ENCODE data around the gene MESP2. TPM values are rescaled to one million over a fixed set of nuclear protein-coding genes. Genes with fewer than 3 reads are reported as not detected.
A peak's percentile ranks its signal among the peaks of the same experiment; 100 is the strongest.

The MESP2 gene
- total and polyA plus RNA-seq, 2 of the 8 experiments (the other 6 are each of a cell fraction or from before 2014, with no cell fraction given): 0.35 to 0.80 TPM

DNA sequence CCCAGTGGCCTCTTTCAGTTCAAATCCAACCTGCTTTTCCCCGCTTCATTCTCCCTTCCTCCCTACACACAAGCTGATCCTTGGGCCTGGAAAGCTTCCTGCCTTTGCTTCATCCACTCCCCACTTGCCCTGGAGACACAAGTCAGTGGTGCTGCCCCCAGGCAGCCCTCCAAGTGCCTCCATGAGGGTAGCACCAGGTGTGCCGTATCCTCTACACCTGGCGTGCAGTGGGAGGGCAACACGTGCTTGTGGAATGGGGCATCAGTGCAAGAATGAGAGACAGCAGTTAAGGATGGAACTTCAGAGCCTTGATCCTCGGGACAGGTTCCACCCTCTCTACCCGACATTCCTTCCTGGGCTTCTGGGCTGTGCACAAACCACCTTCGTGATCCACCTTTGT lies 34.7 kb downstream of the MESP2 start:
- no peak overlapping the region for H3K56ac ChIP-seq (replicated peaks; ENCODE audit: insufficient read length, low read depth, low read length)
- H3K23me2 ChIP-seq (ENCODE audit: low read depth, low read length): peaks cover 2% of the 10 kb centered on the region; the same call in 1 of the 2 replicates
- TF ChIP-seq RXRA (IDR thresholded peaks at IDR 0.05; ENCODE audit: insufficient read depth, low read depth, low read length) (no peak), BCL11A (IDR thresholded peaks at IDR 0.05; ENCODE audit: low read depth in 2 of 2, low read length in 2 of 2) (no peak), CBX8 (IDR thresholded peaks at IDR 0.05; ENCODE audit: borderline replicate concordance, low read depth, low read length) (no peak), ZNF274 (IDR thresholded peaks at IDR 0.05; ENCODE audit: borderline replicate concordance, extremely low read depth, low read length) (no peak), EZH2 (IDR thresholded peaks at IDR 0.05; ENCODE audit: low read depth, low read length, severe bottlenecking) (no peak), CHD1 (IDR thresholded peaks at IDR 0.05; ENCODE audit: low read depth, low read length) (no peak), POLR2A (IDR thresholded peaks at IDR 0.05; ENCODE audit: control extremely low read depth in 1 of 2, low read depth in 2 of 2, low read length in 2 of 2) (no peak), ASH2L (IDR thresholded peaks at IDR 0.05; ENCODE audit: low read length) (no peak), BRCA1 (IDR thresholded peaks at IDR 0.05; ENCODE audit: low read depth, low read length) (no peak), KDM1A (IDR thresholded peaks at IDR 0.05; ENCODE audit: borderline replicate concordance, low read length) (no peak), SP1 (IDR thresholded peaks at IDR 0.05; ENCODE audit: low read depth, low read length) (no peak), HDAC2 (IDR thresholded peaks at IDR 0.05; ENCODE audit: borderline replicate concordance in 1 of 2, low read depth in 2 of 2, low read length in 2 of 2) (no peak)
- TF ChIP-seq, protein P1, sequence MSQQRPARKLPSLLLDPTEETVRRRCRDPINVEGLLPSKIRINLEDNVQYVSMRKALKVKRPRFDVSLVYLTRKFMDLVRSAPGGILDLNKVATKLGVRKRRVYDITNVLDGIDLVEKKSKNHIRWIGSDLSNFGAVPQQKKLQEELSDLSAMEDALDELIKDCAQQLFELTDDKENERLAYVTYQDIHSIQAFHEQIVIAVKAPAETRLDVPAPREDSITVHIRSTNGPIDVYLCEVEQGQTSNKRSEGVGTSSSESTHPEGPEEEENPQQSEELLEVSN (IDR thresholded peaks at IDR 0.05): no peak
- no peak overlapping the region for H3K4ac ChIP-seq (replicated peaks; ENCODE audit: insufficient read length, low read depth, low read length)
- H4K5ac ChIP-seq (ENCODE audit: insufficient read length, low read depth, low read length): no peak overlapping the region
- peaks cover 0 to 17% (median 3%) of the 10 kb centered on the region in 4 experiments; a peak in 3 of 7 replicates for H3K4me1 ChIP-seq (replicated peaks in 1 of 4; ENCODE audit: control insufficient read depth in 3 of 4, insufficient read depth in 4 of 4, low read length in 3 of 4)
- no peak overlapping the region for H3K18ac ChIP-seq (ENCODE audit: extremely low read depth, low read length)
- DNase-seq (ENCODE audit: low read depth in 1 of 2, low spot score in 2 of 2): no peak
- no peak for FAIRE-seq
- H2BK12ac ChIP-seq (ENCODE audit: low read depth, low read length): no peak overlapping the region
- H2BK5ac ChIP-seq (ENCODE audit: low read depth, low read length): no peak overlapping the region
- no peak overlapping the region for H3K23ac ChIP-seq (ENCODE audit: insufficient read length)
- CTCF ChIA-PET (ENCODE audit: partially characterized antibody): no interaction called here
- no peak overlapping the region for H2BK20ac ChIP-seq (ENCODE audit: low read length)
- no peak overlapping the region for H4K91ac ChIP-seq (replicated peaks; ENCODE audit: insufficient read length, low read length)
- no peaks in the 10 kb centered on the region for H3K79me2 ChIP-seq (ENCODE audit: control insufficient read depth in 1 of 2, insufficient read depth in 2 of 2, low read length in 2 of 2)
- no peak overlapping the region for H4K8ac ChIP-seq (ENCODE audit: extremely low read depth, insufficient read depth, low read length)
- no peaks in the 10 kb centered on the region for H3K79me1 ChIP-seq (ENCODE audit: low read depth, low read length)
- 85% methylated on average over 7 of the region's 7 CpGs; no CpG with 5 or more reads in 1 of the 2 experiments for WGBS, 2 experiments (ENCODE audit: extremely low coverage in 1 of 2, insufficient coverage in 1 of 2, insufficient read length in 1 of 2, insufficient replicate concordance in 2 of 2, low coverage in 1 of 2, low lambda C conversion rate in 2 of 2, missing lambda C conversion rate in 1 of 2)
- H2BK15ac ChIP-seq (ENCODE audit: low read length): peak overlapping the region; percentile 72; the same call in 1 of the 2 replicates
- H3K4me2 ChIP-seq (ENCODE audit: insufficient read depth in 1 of 2, low read depth in 2 of 2, low read length in 2 of 2): no peak overlapping the region
- H2AK5ac ChIP-seq (ENCODE audit: low read depth, low read length): no peak overlapping the region
- H2BK120ac ChIP-seq (replicated peaks; ENCODE audit: low read depth, low read length): no peak overlapping the region
- peaks cover 5 to 27% (median 24%) of the 10 kb centered on the region in 4 experiments for H3K27me3 ChIP-seq (replicated peaks in 1 of 4; ENCODE audit: control insufficient read depth in 3 of 4, extremely low read depth in 1 of 4, insufficient read depth in 3 of 4, low read length in 3 of 4)
- H4K20me1 ChIP-seq (replicated peaks in 1 of 2; ENCODE audit: control insufficient read depth in 1 of 2, insufficient read depth in 2 of 2, low read length in 2 of 2): peaks cover 0 to 2% of the 10 kb centered on the region in 2 experiments
- H3K14ac ChIP-seq (ENCODE audit: insufficient read length): no peak overlapping the region
- H3K27ac ChIP-seq (ENCODE audit: low read depth, low read length): no peak overlapping the region
- no peak overlapping the region for H3K4me3 ChIP-seq (ENCODE audit: extremely low read depth in 1 of 4, insufficient read depth in 2 of 4, low read depth in 3 of 4, low read length in 4 of 4)
- POLR2A ChIA-PET (ENCODE audit: partially characterized antibody): no interaction called here
- no peak overlapping the region for H2AFZ ChIP-seq (ENCODE audit: low read length)
- H3K9ac ChIP-seq (replicated peaks in 1 of 4; ENCODE audit: extremely low read depth in 1 of 4, low read depth in 3 of 4, low read length in 3 of 4): no peak overlapping the region
- peaks cover 0 to 5% of the 10 kb centered on the region in 2 experiments; a peak in 2 of 4 replicates for H3K9me3 ChIP-seq (ENCODE audit: insufficient read depth in 2 of 2, low read depth in 1 of 2, low read length in 1 of 2)
- no peaks in the 10 kb centered on the region for H3K36me3 ChIP-seq (ENCODE audit: control insufficient read depth in 2 of 4, insufficient read depth in 4 of 4, low read length in 3 of 4)
